HG03039 (cell line): Measurements from ENCODE around the gene ADRA2A.

Source experiments
- ATAC-seq: cut with Tn5 transposase; IDR thresholded peaks from one replicate; pipeline ENCODE4 v1.9.1; 2021; ENCODE audit warnings: mild to moderate bottlenecking, moderate library complexity; ENCODE audit not compliant: unreplicated experiment

ADRA2A gene

GRCh38 chr10:111083222-111084095 is 6.6 kb downstream of the ADRA2A start:
- ATAC-seq: no peak

GRCh38 chr10:111084366-111085255 is 7.8 kb downstream of the ADRA2A start:
- ATAC-seq: no peak

- ATAC-seq: no peak
These were observed 9.0 kb downstream of the ADRA2A start for GRCh38 chr10:111085690-111086353.

- ATAC-seq: no peak
These were observed 9.7 kb downstream of the ADRA2A start for GRCh38 chr10:111086574-111086973.

- no peak for ATAC-seq
These were observed 10.5 kb downstream of the ADRA2A start for GRCh38 chr10:111087331-111087756.

- no peak for ATAC-seq
These were observed 11.2 kb downstream of the ADRA2A start for GRCh38 chr10:111087968-111088505.

GRCh38 chr10:111089293-111089692 is 12.5 kb downstream of the ADRA2A start:
- no peak for ATAC-seq

- no peak for ATAC-seq
These were observed 15.0 kb downstream of the ADRA2A start for GRCh38 chr10:111091833-111092232.

- no peak for ATAC-seq
These were observed 17.0 kb downstream of the ADRA2A start for GRCh38 chr10:111093741-111094380.

GRCh38 chr10:111098679-111099437 is 22.0 kb downstream of the ADRA2A start:
- no peak for ATAC-seq

GRCh38 chr10:111100198-111100597 is 23.4 kb downstream of the ADRA2A start:
- no peak for ATAC-seq

- no peak for ATAC-seq
These were observed 25.0 kb downstream of the ADRA2A start for GRCh38 chr10:111101796-111102195.

GRCh38 chr10:111102359-111102837 is 25.6 kb downstream of the ADRA2A start:
- no peak for ATAC-seq

- no peak for ATAC-seq
These were observed 26.5 kb downstream of the ADRA2A start for GRCh38 chr10:111103196-111103840.

GRCh38 chr10:111104811-111105210 is 28.0 kb downstream of the ADRA2A start:
- no peak for ATAC-seq

- no peak for ATAC-seq
These were observed 29.3 kb downstream of the ADRA2A start for GRCh38 chr10:111106081-111106480.

GRCh38 chr10:111107023-111107422 is 30.2 kb downstream of the ADRA2A start:
- no peak for ATAC-seq

GRCh38 chr10:111107846-111108245 is 31.0 kb downstream of the ADRA2A start:
- no peak for ATAC-seq

GRCh38 chr10:111108441-111108840 is 31.6 kb downstream of the ADRA2A start:
- no peak for ATAC-seq
